Panc1 (cell line): Measurements from ENCODE around the gene METTL1. TPM values are rescaled to one million over a fixed set of nuclear protein-coding genes. Genes with fewer than 3 reads are reported as not detected.

ENCODE experiments used
- ATAC-seq: fragments of 200-7000 bp; cut with Tn5 transposase; 2 replicates; pipeline ENCODE4 v1.9.1; 2020; ENCODE audit warnings: mild to moderate bottlenecking, moderate library complexity
- BruUV-seq: library from RNA; stranded (reverse); fragments of 400-500 nt; replicated peaks from 2 replicates; lab custom pipeline; 2021; lab: Mats Ljungman, UMichigan
- CTCF ChIA-PET: fragments of 300-600 bp; sonication (Branson Sonifier 250); formaldehyde crosslinking; loops from one replicate; lab custom pipeline; 2022; ENCODE audit warnings: antibody characterized with exemption; lab: Charles Lee
- POLR2A ChIA-PET: fragments of 300-600 bp; sonication (Branson Sonifier 250); formaldehyde crosslinking; loops from one replicate; lab custom pipeline; 2022; ENCODE audit warnings: antibody characterized with exemption; lab: Charles Lee
- DNase-seq: peaks from one replicate; pipeline ENCODE4 v3.0.0-alpha.2; 2010; ENCODE audit warnings: low read depth, low spot score
- H3K27ac ChIP-seq: 2 replicates; pipeline ENCODE4 v1.5.1; 2011; ENCODE audit warnings: mild to moderate bottlenecking, low read length, inconsistent platforms
- H3K27me3 ChIP-seq: fragments of 200-500 bp; sonication (Bioruptor generic); 2 replicates; pipeline ENCODE4 v1.6.0; 2014; ENCODE audit warnings: low read length, inconsistent platforms; ENCODE audit not compliant: control insufficient read depth, insufficient read depth
- H3K36me3 ChIP-seq: fragments of 200-500 bp; sonication (Bioruptor generic); 2 replicates; pipeline ENCODE4 v1.5.1; 2014; ENCODE audit warnings: inconsistent platforms, mild to moderate bottlenecking, low read length, moderate library complexity; ENCODE audit not compliant: control insufficient read depth, insufficient read depth
- H3K4me1 ChIP-seq: 2 replicates; pipeline ENCODE4 v1.5.1; 2011; ENCODE audit warnings: inconsistent platforms, mild to moderate bottlenecking, low read length, moderate library complexity; ENCODE audit not compliant: control insufficient read depth, insufficient read depth
- H3K4me3 ChIP-seq, 2 experiments: 2 replicates each; pipeline ENCODE4 v1.5.1; 2011 to 2012; ENCODE audit warnings: low read depth in 2 of 2, low read length in 2 of 2, mild to moderate bottlenecking in 2 of 2, inconsistent platforms in 1 of 2, moderate library complexity in 1 of 2
- H3K9me3 ChIP-seq: fragments of 200-500 bp; sonication (Bioruptor generic); 2 replicates; pipeline ENCODE4 v1.5.1; 2014; ENCODE audit warnings: low read depth, mild to moderate bottlenecking, inconsistent platforms, low read length, moderate library complexity; ENCODE audit not compliant: control insufficient read depth, insufficient read depth
- POLR2AphosphoS5 ChIP-seq: IDR thresholded peaks from 2 replicates; pipeline ENCODE4 v1.6.1; 2012; ENCODE audit warnings: mild to moderate bottlenecking, low read depth, low read length, moderate library complexity
- SIN3A ChIP-seq: IDR thresholded peaks from 2 replicates; pipeline ENCODE4 v1.6.1; 2012; ENCODE audit warnings: low read depth, mild to moderate bottlenecking, low read length, moderate library complexity, borderline replicate concordance; ENCODE audit not compliant: insufficient read depth
- TCF7L2 ChIP-seq: IDR thresholded peaks from 2 replicates; pipeline ENCODE4 v1.6.1; 2011; ENCODE audit warnings: mild to moderate bottlenecking, low read depth, low read length, inconsistent platforms
- in situ Hi-C: cut with HindIII; loops from 2 replicates; pipeline ENCODE4 v1.10.0; 2016; ENCODE audit warnings: low sequenced_read_pairs, low pct_unique_long_range_greater_than_20kb
- intact Hi-C: fragments of 100-400 bp; cut with micrococcal nuclease; formaldehyde crosslinking; loops from one replicate; pipeline ENCODE4 v1.10.0; 2022; ENCODE audit not compliant: unreplicated experiment
- total RNA-seq: library from RNA; stranded (reverse); gene quantifications from one replicate; pipeline ENCODE4 v1.2.1, GENCODE V29; 2021; ENCODE audit not compliant: unreplicated experiment
- TF ChIP-seq, protein P1 (sequence below), 2 experiments: IDR thresholded peaks; 2 replicates each; pipeline ENCODE4 v1.6.1; 2011 to 2012; ENCODE audit warnings: low read depth in 2 of 2, control low read depth in 1 of 2, low read length in 1 of 2, mild to moderate bottlenecking in 1 of 2, moderate library complexity in 1 of 2; ENCODE audit not compliant: insufficient read depth in 1 of 2
- TF ChIP-seq, protein P2 (sequence below): fragments of 450-650 bp; IDR thresholded peaks from 2 replicates; pipeline ENCODE4 v1.5.1; 2017; ENCODE audit warnings: mild to moderate bottlenecking

METTL1 gene
- total RNA-seq, 1 experiment from 2014 or later: 46.5 TPM

DNA sequence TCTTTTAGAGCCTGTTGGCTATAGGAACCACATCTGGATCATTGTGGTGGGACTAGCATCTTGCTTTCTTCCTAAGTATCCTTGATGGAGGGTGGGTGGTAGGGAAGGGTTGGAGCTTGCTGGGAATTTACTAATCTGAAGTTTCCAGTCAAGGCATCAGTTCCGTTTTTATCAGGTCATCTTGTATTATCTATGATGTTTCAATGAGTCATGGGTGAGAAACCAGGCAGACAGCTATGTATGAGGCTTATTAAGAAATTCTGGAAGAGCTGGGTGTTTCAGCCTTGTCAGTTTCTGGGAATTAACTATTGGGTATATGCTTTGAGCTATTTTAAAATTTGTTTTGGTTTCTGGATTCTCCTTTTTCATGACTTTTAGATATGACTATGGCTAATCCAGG lies 22.0 kb upstream of the METTL1 start:
- TF ChIP-seq, protein P1, sequence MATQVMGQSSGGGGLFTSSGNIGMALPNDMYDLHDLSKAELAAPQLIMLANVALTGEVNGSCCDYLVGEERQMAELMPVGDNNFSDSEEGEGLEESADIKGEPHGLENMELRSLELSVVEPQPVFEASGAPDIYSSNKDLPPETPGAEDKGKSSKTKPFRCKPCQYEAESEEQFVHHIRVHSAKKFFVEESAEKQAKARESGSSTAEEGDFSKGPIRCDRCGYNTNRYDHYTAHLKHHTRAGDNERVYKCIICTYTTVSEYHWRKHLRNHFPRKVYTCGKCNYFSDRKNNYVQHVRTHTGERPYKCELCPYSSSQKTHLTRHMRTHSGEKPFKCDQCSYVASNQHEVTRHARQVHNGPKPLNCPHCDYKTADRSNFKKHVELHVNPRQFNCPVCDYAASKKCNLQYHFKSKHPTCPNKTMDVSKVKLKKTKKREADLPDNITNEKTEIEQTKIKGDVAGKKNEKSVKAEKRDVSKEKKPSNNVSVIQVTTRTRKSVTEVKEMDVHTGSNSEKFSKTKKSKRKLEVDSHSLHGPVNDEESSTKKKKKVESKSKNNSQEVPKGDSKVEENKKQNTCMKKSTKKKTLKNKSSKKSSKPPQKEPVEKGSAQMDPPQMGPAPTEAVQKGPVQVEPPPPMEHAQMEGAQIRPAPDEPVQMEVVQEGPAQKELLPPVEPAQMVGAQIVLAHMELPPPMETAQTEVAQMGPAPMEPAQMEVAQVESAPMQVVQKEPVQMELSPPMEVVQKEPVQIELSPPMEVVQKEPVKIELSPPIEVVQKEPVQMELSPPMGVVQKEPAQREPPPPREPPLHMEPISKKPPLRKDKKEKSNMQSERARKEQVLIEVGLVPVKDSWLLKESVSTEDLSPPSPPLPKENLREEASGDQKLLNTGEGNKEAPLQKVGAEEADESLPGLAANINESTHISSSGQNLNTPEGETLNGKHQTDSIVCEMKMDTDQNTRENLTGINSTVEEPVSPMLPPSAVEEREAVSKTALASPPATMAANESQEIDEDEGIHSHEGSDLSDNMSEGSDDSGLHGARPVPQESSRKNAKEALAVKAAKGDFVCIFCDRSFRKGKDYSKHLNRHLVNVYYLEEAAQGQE (IDR thresholded peaks at IDR 0.05; ENCODE audit: insufficient read depth in 1 of 2, low read depth in 2 of 2, low read length in 1 of 2): no peak
- TF ChIP-seq TCF7L2: no peak
- no peak for TF ChIP-seq POLR2AphosphoS5
- no peak for TF ChIP-seq SIN3A
- TF ChIP-seq, protein P2, sequence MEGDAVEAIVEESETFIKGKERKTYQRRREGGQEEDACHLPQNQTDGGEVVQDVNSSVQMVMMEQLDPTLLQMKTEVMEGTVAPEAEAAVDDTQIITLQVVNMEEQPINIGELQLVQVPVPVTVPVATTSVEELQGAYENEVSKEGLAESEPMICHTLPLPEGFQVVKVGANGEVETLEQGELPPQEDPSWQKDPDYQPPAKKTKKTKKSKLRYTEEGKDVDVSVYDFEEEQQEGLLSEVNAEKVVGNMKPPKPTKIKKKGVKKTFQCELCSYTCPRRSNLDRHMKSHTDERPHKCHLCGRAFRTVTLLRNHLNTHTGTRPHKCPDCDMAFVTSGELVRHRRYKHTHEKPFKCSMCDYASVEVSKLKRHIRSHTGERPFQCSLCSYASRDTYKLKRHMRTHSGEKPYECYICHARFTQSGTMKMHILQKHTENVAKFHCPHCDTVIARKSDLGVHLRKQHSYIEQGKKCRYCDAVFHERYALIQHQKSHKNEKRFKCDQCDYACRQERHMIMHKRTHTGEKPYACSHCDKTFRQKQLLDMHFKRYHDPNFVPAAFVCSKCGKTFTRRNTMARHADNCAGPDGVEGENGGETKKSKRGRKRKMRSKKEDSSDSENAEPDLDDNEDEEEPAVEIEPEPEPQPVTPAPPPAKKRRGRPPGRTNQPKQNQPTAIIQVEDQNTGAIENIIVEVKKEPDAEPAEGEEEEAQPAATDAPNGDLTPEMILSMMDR: no peak
- DNase-seq (no peak), ATAC-seq (peak; percentile 69)
- ChIA-PET CTCF (interaction anchor here (0.6 kb wide), 1 partner anchor 11 kb away, joined by 3 read pairs; the partner anchor contains the start of gene TSFM), POLR2A (no interaction called here)
- intact Hi-C loops (no loop called here), in situ Hi-C loops (no loop called here)
- BruUV-seq: no TSS peak
- no peaks in the 10 kb centered on the region for H3K27me3 ChIP-seq
- H3K36me3 ChIP-seq: peaks cover 6% of the 10 kb centered on the region
- H3K27ac ChIP-seq: no peak overlapping the region
- H3K4me3 ChIP-seq: no peak overlapping the region
- no peaks in the 10 kb centered on the region for H3K4me1 ChIP-seq
- no peaks in the 10 kb centered on the region for H3K9me3 ChIP-seq

DNA sequence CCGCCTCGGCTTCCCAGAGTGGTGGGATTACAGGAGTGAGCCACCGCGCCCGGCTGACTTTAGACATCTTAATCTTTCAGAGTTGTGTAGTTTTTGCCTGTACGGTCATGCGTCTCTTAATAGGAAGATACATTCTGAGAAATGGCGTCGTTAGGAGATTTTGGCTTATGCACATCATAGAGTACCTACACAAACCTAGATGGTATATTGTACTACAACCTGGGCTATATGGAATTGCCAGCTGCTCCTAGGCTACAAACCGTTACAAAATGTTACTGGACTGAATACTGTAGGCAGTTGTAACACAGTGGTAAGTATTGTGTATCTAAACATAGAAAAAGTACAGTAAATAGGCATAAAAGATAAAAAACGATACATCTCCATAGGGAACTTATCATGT lies 12.0 kb upstream of the METTL1 start:
- Histone ChIP-seq H3K4me1 (peaks cover 4% of the 10 kb centered on the region), H3K27me3 (no peaks in the 10 kb centered on the region), H3K9me3 (no peaks in the 10 kb centered on the region), H3K4me3 (peak overlapping the region in 1 of 2 experiments; percentile 76; a peak in 2 of 4 replicates), H3K36me3 (no peaks in the 10 kb centered on the region; the same call in none of the 2 replicates), H3K27ac (no peak overlapping the region)
- no peak for TF ChIP-seq SIN3A
- TF ChIP-seq, protein P2: no peak
- TF ChIP-seq, protein P1 (IDR thresholded peaks at IDR 0.05; ENCODE audit: insufficient read depth in 1 of 2, low read depth in 2 of 2, low read length in 1 of 2): no peak
- no peak for TF ChIP-seq TCF7L2
- no peak for ATAC-seq
- in situ Hi-C loops: no loop called here
- ChIA-PET POLR2A (no interaction called here), CTCF (interaction anchor here (0.6 to 1.0 kb wide), 2 partner anchors 27 to 61 kb away, joined by 3 to 6 read pairs; no protein-coding TSS in a partner anchor)
- BruUV-seq: TSS peak; percentile 78
- intact Hi-C loops: no loop called here
- no peak for DNase-seq
